Hindlimb muscle (tissue), 1 donor: ENCODE data around the gene PLLP. TPM values are rescaled to one million over a fixed set of nuclear protein-coding genes. Genes with fewer than 3 reads are reported as not detected.
"Not testable (repeated sequence)": the region's sequence is repeated elsewhere in the genome, so short reads cannot be mapped to it uniquely, and the experiment has no call there.

Source experiments
- DNase-seq: peaks from one replicate; pipeline ENCODE4 v3.0.0-alpha.2; 2013
- polyA plus RNA-seq: library from polyadenylated mRNA; unstranded; fragments of 120-200 nt; gene quantifications from one replicate; pipeline ENCODE4 v1.2.1, GENCODE V29; 2013; ENCODE audit not compliant: insufficient read length

The PLLP gene
- polyA plus RNA-seq, 1 donor: 0.89 TPM

- no peak for DNase-seq
Measured at GRCh38 chr16:57273359-57273758, 11.1 kb downstream of the PLLP start.

- no peak for DNase-seq
Measured at GRCh38 chr16:57271867-57272495, 12.5 kb downstream of the PLLP start.

DNA sequence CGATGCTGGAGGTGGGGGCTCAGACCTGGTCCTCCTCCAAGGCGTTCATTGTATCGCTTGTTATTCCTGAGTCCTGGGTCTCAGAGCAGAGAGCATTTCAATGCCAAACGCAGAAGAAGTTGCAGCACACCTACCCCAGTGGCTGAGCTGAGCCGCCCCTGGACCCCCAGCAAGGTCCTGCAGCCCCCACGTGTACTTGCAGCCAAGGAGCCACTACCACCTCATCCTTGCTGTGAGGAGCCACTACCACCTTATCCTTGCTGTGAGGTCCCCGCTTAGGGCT, 13.5 kb downstream of the PLLP start:
- DNase-seq: no peak

GRCh38 chr16:57270221-57271062, 14.0 kb downstream of the PLLP start:
- DNase-seq: no peak

DNA sequence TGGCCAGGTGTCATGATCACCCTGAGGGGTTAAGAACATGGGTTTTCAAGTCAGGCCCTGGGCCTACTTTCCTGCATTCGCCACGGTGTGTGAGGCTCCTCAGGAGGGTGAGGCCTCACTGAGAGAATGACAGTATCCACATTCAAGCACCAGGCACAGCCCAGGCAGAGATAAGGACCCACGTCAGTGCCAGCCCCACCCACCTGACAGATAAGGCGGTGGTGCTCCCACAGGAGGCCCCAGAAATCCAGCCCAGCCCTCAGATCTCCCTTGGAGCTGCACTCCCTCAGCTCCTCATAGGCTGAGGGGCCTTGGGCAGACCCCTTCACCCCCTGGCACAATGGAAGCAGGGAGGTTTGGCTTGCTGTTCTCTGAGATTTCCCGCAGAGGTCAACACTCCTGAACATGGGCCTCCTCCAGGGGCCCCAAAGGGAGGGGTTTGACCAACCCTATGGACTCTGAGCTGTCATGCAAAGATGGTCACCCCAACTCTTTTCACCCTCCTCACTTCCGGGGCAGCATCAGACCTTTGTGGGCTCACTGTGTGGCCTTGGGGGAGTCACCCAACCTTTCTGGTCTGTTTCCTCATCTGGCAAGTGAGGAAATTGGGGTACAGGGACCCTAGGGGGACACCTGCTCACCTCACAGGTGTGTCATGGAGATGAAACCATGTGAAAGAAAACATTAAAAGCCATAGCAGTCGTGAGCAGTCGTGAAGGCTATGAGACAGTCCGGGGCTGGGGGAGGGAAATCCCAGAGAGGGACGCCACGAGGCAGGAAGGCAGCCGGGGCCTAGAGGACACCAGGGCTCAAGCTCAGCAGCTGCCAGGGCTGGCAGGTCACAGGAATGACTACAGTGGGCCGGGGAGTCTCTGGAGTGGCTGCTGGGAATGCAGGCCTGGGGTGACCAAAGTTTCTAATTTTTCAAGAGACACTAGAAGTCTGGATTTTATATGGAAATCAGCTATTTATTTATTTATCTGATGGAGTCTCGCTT, 15.4 kb downstream of the PLLP start:
- DNase-seq: no peak

GRCh38 chr16:57267343-57267742, 17.1 kb downstream of the PLLP start:
- DNase-seq: not testable (repeated sequence)

GRCh38 chr16:57266531-57267260, 17.8 kb downstream of the PLLP start:
- DNase-seq: no peak

- no peak for DNase-seq
Measured at GRCh38 chr16:57265850-57266530, 18.5 kb downstream of the PLLP start.

GRCh38 chr16:57264950-57265371, 19.5 kb downstream of the PLLP start:
- DNase-seq: no peak

GRCh38 chr16:57264381-57264780, 20.1 kb downstream of the PLLP start:
- no peak for DNase-seq

DNA sequence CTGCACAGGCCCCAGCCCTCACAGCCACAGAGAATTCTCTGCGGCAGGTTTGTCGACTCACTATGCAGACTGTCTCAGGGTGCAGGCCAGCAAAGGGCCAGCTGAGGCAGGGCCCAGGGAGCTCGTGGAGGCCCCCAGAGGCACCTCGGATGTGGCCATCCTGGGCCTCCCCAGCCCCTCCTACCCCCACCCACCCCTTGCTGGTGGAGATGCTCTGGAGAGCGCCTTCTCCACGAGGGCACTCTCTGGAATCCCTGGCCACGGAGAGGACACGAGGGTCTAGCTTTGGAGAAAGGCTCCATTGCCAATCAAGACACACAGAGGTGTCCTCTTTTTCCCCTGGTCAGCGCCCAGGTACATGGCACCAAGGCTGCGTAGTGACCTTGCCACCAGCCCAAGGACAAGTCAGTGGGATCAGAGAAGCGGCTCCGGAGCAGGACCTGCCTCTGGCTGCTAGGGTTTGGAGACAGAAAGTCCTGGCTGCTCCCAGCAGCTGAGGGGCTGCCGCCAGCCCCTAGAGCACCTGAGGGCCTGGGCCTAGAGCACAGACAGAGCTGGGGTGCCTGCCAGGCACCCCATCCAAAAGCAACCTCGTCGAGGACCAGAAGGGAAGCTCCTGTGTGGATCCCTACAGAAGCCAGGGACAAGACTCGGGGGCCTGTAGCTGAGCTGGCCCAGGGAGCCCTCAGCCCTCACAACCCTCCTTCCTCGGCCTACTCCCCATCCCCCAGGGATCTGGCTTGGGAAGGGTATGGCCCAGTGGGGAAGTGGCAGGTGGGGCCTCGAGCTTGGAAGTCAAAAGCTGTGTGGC, 20.7 kb downstream of the PLLP start:
- DNase-seq: no peak

GRCh38 chr16:57262841-57263540, 21.5 kb downstream of the PLLP start:
- no peak for DNase-seq

GRCh38 chr16:57261806-57262205, 22.7 kb downstream of the PLLP start:
- DNase-seq: no peak

DNA sequence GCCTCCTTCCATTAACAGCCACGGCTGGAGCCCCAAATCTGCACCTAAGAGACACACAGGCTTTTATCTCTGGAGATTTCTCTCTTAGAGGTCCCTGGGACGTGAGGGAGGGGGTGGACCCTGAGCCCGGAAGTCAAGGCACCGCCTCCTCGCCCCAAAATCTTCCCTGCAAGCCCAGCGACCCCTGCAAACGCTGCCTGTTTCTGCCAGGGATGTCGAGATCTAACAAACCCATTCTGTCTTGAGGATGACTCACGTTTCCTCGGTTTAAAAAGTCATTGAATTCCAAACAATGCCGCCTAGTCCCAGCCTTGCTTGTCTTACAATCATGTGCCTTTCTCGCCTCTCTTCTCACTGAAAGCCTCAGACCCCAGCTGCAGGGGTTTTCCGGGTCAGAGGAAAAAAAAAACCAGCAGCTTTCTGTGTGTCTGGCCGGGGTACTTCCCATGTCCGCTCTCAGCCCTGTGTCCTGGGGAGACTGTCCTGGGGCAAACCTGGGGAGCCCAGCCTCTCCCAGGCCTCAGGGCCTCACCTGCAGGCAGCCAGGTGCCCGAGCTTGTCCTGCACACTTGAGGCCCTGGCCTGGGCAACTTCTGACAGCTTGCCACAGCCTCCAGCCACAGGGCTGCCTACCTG, 24.1 kb downstream of the PLLP start:
- no peak for DNase-seq

DNA sequence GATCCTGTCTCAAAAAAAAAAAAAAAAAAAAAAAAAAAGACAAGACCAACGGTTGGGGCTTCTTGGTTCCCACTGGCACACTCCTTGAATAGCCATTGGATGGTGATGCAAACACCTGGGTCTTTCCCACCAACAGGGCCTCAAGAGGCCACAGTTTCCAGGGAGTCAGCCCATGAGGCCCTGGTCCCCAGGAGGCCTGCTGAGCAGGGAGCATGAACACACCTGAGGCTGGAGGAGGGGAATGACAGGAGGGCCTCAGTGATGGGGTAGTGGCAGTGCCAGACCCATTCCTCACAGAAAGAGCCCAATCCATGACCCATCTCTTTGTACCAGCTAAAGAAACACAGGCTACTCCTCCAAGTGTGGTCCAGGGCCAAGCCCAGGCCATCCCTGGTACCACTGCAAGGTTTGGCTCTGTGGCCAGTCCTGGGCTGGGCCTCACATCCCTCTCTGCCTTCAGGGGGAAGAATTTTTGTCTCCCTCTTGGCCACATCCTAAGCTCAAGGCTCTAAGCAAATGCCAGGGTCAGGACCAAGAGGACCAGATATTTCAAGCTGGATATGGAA, 25.5 kb downstream of the PLLP start:
- no peak for DNase-seq

DNA sequence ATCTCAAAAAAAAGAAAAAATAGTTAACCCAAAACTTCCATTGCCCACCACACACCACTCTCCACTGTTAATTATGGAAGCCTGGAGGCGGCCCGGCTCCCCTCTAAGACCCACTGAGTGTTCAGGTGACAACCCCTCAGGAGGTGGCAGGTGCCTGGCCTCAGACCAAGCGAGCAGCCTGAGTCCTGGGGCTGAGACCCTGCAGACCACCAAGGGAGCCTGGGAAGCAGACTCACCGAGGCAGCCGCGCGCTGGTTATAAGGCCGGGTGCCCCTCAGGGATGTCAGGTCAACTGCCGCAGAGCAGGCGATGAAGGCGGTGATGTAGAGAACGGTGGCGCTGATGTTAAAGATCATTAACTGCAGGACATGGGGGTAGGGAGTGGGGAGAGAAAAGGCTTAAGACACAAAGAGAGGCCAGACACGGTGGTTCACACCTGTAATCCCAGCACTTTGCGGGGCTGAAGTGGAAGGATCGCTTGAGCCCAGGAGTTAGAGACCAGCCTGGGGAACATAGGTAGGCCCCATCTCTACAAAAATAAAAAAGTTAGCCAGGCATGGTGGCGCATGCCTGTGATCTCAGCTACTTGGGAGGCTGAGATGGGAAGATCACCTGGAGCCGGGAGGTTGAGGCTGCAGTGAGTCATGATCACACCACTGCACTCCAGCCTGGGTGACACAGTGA, 26.1 kb downstream of the PLLP start:
- DNase-seq: no peak

DNA sequence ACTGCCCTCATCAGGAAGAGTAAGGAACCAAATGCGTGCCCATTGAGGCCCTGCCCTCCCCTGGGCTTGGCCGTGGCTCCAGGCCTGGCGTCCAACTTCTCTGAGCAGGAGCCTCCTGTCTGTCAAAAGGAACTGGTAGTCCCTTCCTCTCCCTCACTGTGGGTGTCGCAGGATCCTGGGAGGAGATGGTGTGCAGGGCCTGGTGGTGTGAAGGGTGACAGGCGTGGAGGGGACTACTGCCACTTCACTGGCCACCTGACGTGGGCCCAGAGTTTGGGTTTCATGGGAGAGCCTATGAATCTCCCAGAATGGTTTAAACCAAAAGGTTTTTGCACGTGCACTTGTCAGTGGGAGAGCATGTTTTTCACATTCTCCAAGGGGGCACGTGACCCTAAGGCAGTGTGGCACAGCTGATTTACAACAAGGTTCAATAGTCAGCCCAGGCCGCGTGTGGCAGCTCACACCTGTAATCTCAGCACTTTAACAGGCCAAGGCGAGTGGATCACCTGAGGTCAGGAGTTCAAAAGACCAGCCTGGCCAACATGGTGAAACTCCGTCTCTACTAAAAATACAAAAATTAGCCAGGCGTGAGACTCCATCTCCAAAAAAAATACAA, 26.9 kb downstream of the PLLP start:
- DNase-seq: no peak
